Occipital lobe (tissue), 2 donors: ENCODE data around the gene BLM. TPM values are rescaled to one million over a fixed set of nuclear protein-coding genes. Genes with fewer than 3 reads are reported as not detected.
A peak's percentile ranks its signal among the peaks of the same experiment; 100 is the strongest.

Experiments used
- DNase-seq: peaks from one replicate; lab custom pipeline; 2025; lab: John Stamatoyannopoulos, UW
- total RNA-seq: library from RNA; depleted of rRNA; stranded (reverse); fragments of >200 nt; gene quantifications from one replicate; pipeline ENCODE4 v1.2.3, GENCODE V29; 2014

BLM gene
- total RNA-seq, 1 donor from 2014 or later = 3.6 TPM

GRCh38 chr15:90787881-90788280, 70.7 kb downstream of the BLM start:
- no peak for DNase-seq

- DNase-seq = no peak
These were observed 72.3 kb downstream of the BLM start for GRCh38 chr15:90789462-90789861.

- no peak for DNase-seq
These were observed 72.9 kb downstream of the BLM start for GRCh38 chr15:90790057-90790456.

GRCh38 chr15:90790561-90790960, 73.4 kb downstream of the BLM start:
- no peak for DNase-seq

- no peak for DNase-seq
These were observed 77.4 kb downstream of the BLM start for GRCh38 chr15:90794538-90794937.

GRCh38 chr15:90799639-90800170, 82.6 kb downstream of the BLM start:
- no peak for DNase-seq

- no peak for DNase-seq
These were observed 84.7 kb downstream of the BLM start for GRCh38 chr15:90801803-90802202.

- no peak for DNase-seq
These were observed 90.1 kb downstream of the BLM start for GRCh38 chr15:90807074-90807785.

GRCh38 chr15:90807786-90808086, 90.6 kb downstream of the BLM start:
- DNase-seq = no peak

GRCh38 chr15:90808517-90809235, 91.5 kb downstream of the BLM start:
- no peak for DNase-seq

GRCh38 chr15:90809536-90809935, 92.4 kb downstream of the BLM start:
- DNase-seq = no peak

- no peak for DNase-seq
These were observed 93.2 kb downstream of the BLM start for GRCh38 chr15:90810354-90810753.

- DNase-seq = no peak
These were observed 95.2 kb downstream of the BLM start for GRCh38 chr15:90812171-90812957.

- DNase-seq = no peak
These were observed 95.8 kb downstream of the BLM start for GRCh38 chr15:90812958-90813265.

GRCh38 chr15:90813796-90814190, 96.6 kb downstream of the BLM start:
- DNase-seq = no peak

- DNase-seq = peak; percentile 31
These were observed 97.2 kb downstream of the BLM start for GRCh38 chr15:90814191-90814821.

- DNase-seq = no peak
These were observed 99.4 kb downstream of the BLM start for GRCh38 chr15:90816401-90817116.

GRCh38 chr15:90817117-90818057, 100.2 kb downstream of the BLM start:
- no peak for DNase-seq

GRCh38 chr15:90818251-90819210, 101.4 kb downstream of the BLM start:
- no peak for DNase-seq
